Stimulated activated memory B cell treated with anti-CD40 and anti-IgM and Interleukin-4, amounts not matched to agents 10 μg/mL and 1 μg/mL and 100 μg/mL, for 72 hours (primary cell): ENCODE data around the gene CSMD2.

Source experiments
- ATAC-seq: fragments of 150-1000 bp; cut with Tn5 transposase; 2 replicates; pipeline ENCODE4 v1.10.0; 2021
- H3K27ac Mint-ChIP-seq: one replicate; pipeline ENCODE4 v1.8.0; 2022; ENCODE audit warnings: mild to moderate bottlenecking, mixed read lengths
- H3K27me3 Mint-ChIP-seq: one replicate; pipeline ENCODE4 v1.8.0; 2022; ENCODE audit warnings: mixed read lengths
- H3K36me3 Mint-ChIP-seq: one replicate; pipeline ENCODE4 v1.8.0; 2022; ENCODE audit warnings: mixed read lengths
- H3K4me1 Mint-ChIP-seq: one replicate; pipeline ENCODE4 v1.8.0; 2022; ENCODE audit warnings: mixed read lengths
- H3K4me3 Mint-ChIP-seq: one replicate; pipeline ENCODE4 v1.8.0; 2022; ENCODE audit warnings: mild to moderate bottlenecking, moderate library complexity, mixed read lengths
- H3K9me3 Mint-ChIP-seq: one replicate; pipeline ENCODE4 v1.8.0; 2022; ENCODE audit warnings: mixed read lengths

The CSMD2 gene

DNA sequence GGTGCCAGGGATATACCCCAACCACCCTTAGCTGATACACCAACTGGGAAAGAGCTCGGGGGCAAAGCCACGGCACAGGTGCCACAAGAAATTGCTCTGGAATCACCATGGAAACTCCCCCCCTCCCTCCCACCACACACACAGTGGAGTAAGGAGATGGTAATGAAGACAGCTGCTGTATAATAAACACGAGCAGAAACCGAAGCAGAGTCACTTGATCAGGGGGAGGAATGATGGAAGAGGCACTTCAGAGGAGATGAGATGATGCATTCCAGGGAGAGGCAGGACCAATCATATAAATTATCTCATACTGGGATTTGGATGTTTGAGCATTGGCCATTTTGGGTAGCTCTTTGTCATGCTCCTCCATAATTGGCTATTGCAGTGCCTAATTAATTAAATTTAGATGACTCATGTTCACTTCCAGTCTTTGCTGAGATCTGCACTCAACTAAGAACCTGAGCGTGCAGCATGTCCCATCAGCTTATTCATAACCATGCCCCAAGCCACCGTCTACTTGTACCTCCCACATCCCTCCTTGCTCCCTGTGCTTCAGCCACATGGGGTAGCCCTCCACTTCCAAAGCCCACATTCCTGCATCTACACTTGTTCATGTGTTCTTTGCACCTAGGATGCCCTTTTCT is 503.1 kb downstream of the CSMD2 start:
- Mint-ChIP-seq H3K36me3 (no peaks in the 10 kb centered on the region), H3K9me3 (no peaks in the 10 kb centered on the region), H3K27ac (no peak overlapping the region), H3K4me1 (no peaks in the 10 kb centered on the region), H3K4me3 (no peak overlapping the region), H3K27me3 (peaks cover 18% of the 10 kb centered on the region)
- no peak for ATAC-seq

DNA sequence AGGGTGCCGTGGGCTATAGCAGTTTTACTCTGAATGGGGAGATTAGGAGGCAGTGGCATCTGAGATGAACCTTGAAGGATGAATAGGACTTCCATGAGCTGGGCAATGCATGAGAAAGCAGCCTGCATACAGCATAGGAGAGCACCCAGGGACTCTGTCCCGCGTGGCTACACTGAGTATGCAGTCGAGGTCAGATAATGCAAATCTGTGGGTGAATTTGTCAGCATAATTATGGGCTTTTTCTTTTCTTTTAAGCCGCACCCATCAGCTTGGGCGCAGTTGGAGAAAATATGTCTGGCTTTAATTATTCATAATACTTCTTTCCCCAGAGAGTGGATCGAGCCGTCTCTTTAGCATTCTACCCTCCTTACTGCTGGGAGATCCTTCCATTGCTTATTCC is 504.1 kb downstream of the CSMD2 start:
- no peaks in the 10 kb centered on the region for H3K36me3 Mint-ChIP-seq

GRCh38 chr1:33660244-33660643 is 504.8 kb downstream of the CSMD2 start:
- Mint-ChIP-seq H3K9me3 (no peaks in the 10 kb centered on the region), H3K36me3 (no peaks in the 10 kb centered on the region), H3K4me1 (no peaks in the 10 kb centered on the region), H3K27me3 (peaks cover 2% of the 10 kb centered on the region), H3K27ac (no peak overlapping the region), H3K4me3 (no peak overlapping the region)
- no peak for ATAC-seq

More for the DNA sequence above, 504.1 kb downstream of the CSMD2 start:
- peaks cover 9% of the 10 kb centered on the region for H3K27me3 Mint-ChIP-seq
- no peaks in the 10 kb centered on the region for H3K9me3 Mint-ChIP-seq
- no peaks in the 10 kb centered on the region for H3K4me1 Mint-ChIP-seq
- H3K27ac Mint-ChIP-seq, result no peak overlapping the region
- H3K4me3 Mint-ChIP-seq, result no peak overlapping the region
- ATAC-seq, result no peak

GRCh38 chr1:33659641-33660040 is 505.4 kb downstream of the CSMD2 start:
- H3K27me3 Mint-ChIP-seq, result no peaks in the 10 kb centered on the region
- no peaks in the 10 kb centered on the region for H3K4me1 Mint-ChIP-seq
- no peak overlapping the region for H3K27ac Mint-ChIP-seq
- no peak for ATAC-seq
- no peak overlapping the region for H3K4me3 Mint-ChIP-seq
- no peaks in the 10 kb centered on the region for H3K36me3 Mint-ChIP-seq
- H3K9me3 Mint-ChIP-seq, result no peaks in the 10 kb centered on the region

GRCh38 chr1:33657833-33658232 is 507.2 kb downstream of the CSMD2 start:
- Mint-ChIP-seq H3K27me3 (no peaks in the 10 kb centered on the region), H3K4me3 (no peak overlapping the region), H3K4me1 (no peaks in the 10 kb centered on the region), H3K9me3 (no peaks in the 10 kb centered on the region), H3K27ac (no peak overlapping the region), H3K36me3 (no peaks in the 10 kb centered on the region)
- no peak for ATAC-seq

- Mint-ChIP-seq H3K27me3 (no peaks in the 10 kb centered on the region), H3K9me3 (no peaks in the 10 kb centered on the region), H3K36me3 (no peaks in the 10 kb centered on the region), H3K4me3 (no peak overlapping the region), H3K4me1 (no peaks in the 10 kb centered on the region), H3K27ac (no peak overlapping the region)
- no peak for ATAC-seq
These were observed 508.5 kb downstream of the CSMD2 start for GRCh38 chr1:33656467-33657005.

GRCh38 chr1:33655496-33655895 is 509.5 kb downstream of the CSMD2 start:
- H3K9me3 Mint-ChIP-seq, result no peaks in the 10 kb centered on the region
- H3K36me3 Mint-ChIP-seq, result no peaks in the 10 kb centered on the region
- no peak for ATAC-seq
- H3K27ac Mint-ChIP-seq, result no peak overlapping the region
- H3K27me3 Mint-ChIP-seq, result no peaks in the 10 kb centered on the region
- H3K4me3 Mint-ChIP-seq, result no peak overlapping the region
- H3K4me1 Mint-ChIP-seq, result no peaks in the 10 kb centered on the region

GRCh38 chr1:33654267-33654834 is 510.7 kb downstream of the CSMD2 start:
- H3K4me1 Mint-ChIP-seq, result no peaks in the 10 kb centered on the region

DNA sequence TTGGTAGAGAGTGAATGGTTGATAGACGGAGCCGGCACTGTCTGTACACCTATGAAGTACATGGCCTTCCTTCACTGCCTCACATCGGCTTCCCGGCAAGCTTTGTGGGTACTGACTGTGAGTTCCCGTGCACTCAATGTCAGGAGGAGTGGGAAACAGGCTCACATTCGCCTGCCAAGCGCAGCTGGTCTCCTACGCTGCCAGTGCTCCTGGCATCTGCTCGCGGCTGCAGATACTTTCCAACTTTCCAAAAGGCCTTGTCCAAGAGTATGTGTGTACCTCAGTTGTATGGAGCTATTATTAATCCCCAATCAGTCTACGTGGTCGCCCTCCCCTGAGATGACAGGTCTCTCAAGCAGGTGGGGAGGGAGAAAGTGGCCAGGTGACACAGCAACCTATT is 511.8 kb downstream of the CSMD2 start:
- H3K27ac Mint-ChIP-seq, result no peak overlapping the region
- H3K9me3 Mint-ChIP-seq, result no peaks in the 10 kb centered on the region
- H3K4me1 Mint-ChIP-seq, result no peaks in the 10 kb centered on the region
- no peak for ATAC-seq
- H3K4me3 Mint-ChIP-seq, result no peak overlapping the region
- no peaks in the 10 kb centered on the region for H3K27me3 Mint-ChIP-seq
- H3K36me3 Mint-ChIP-seq, result no peaks in the 10 kb centered on the region

More at GRCh38 chr1:33654267-33654834, 510.7 kb downstream of the CSMD2 start:
- Mint-ChIP-seq H3K9me3 (no peaks in the 10 kb centered on the region), H3K4me3 (no peak overlapping the region), H3K36me3 (no peaks in the 10 kb centered on the region), H3K27ac (no peak overlapping the region), H3K27me3 (no peaks in the 10 kb centered on the region)
- ATAC-seq, result no peak

DNA sequence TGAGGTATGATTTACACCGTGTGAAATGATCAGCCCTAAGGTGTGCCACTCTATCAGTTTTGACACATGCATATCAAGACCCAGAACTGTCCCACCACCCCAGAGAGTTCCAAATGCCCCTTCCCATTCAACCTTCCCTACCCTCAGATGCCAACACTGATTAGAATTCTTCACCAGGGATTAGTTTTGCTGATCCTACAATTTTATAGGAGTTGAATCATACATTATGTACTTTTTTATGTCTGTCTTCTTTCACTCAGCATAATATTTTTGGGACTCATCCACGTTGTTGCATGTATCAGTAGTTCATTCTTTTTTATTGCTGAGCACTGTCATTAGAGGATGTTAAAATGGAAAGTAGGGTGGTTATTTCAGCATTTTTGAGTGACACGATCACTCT is 514.3 kb downstream of the CSMD2 start:
- Mint-ChIP-seq H3K9me3 (no peaks in the 10 kb centered on the region), H3K4me3 (no peak overlapping the region), H3K36me3 (no peaks in the 10 kb centered on the region)

GRCh38 chr1:33649759-33650158 is 515.3 kb downstream of the CSMD2 start:
- no peaks in the 10 kb centered on the region for H3K36me3 Mint-ChIP-seq
- ATAC-seq, result no peak
- no peak overlapping the region for H3K27ac Mint-ChIP-seq
- no peaks in the 10 kb centered on the region for H3K4me1 Mint-ChIP-seq
- H3K4me3 Mint-ChIP-seq, result no peak overlapping the region
- H3K27me3 Mint-ChIP-seq, result peaks cover 17% of the 10 kb centered on the region
- no peaks in the 10 kb centered on the region for H3K9me3 Mint-ChIP-seq

More for the DNA sequence above, 514.3 kb downstream of the CSMD2 start:
- Mint-ChIP-seq H3K27me3 (peaks cover 10% of the 10 kb centered on the region), H3K4me1 (no peaks in the 10 kb centered on the region), H3K27ac (no peak overlapping the region)
- ATAC-seq, result no peak

GRCh38 chr1:33643216-33643615 is 521.8 kb downstream of the CSMD2 start:
- H3K9me3 Mint-ChIP-seq, result no peaks in the 10 kb centered on the region
- no peak overlapping the region for H3K4me3 Mint-ChIP-seq
- no peak overlapping the region for H3K27ac Mint-ChIP-seq
- H3K4me1 Mint-ChIP-seq, result no peaks in the 10 kb centered on the region
- no peak for ATAC-seq
- peaks cover 52% of the 10 kb centered on the region for H3K27me3 Mint-ChIP-seq
- no peaks in the 10 kb centered on the region for H3K36me3 Mint-ChIP-seq

- ATAC-seq, result no peak
- no peak overlapping the region for H3K4me3 Mint-ChIP-seq
- no peaks in the 10 kb centered on the region for H3K36me3 Mint-ChIP-seq
- H3K27ac Mint-ChIP-seq, result no peak overlapping the region
- H3K4me1 Mint-ChIP-seq, result no peaks in the 10 kb centered on the region
- H3K9me3 Mint-ChIP-seq, result no peaks in the 10 kb centered on the region
- H3K27me3 Mint-ChIP-seq, result peaks cover 48% of the 10 kb centered on the region
These were observed 523.8 kb downstream of the CSMD2 start for GRCh38 chr1:33641104-33641830.

DNA sequence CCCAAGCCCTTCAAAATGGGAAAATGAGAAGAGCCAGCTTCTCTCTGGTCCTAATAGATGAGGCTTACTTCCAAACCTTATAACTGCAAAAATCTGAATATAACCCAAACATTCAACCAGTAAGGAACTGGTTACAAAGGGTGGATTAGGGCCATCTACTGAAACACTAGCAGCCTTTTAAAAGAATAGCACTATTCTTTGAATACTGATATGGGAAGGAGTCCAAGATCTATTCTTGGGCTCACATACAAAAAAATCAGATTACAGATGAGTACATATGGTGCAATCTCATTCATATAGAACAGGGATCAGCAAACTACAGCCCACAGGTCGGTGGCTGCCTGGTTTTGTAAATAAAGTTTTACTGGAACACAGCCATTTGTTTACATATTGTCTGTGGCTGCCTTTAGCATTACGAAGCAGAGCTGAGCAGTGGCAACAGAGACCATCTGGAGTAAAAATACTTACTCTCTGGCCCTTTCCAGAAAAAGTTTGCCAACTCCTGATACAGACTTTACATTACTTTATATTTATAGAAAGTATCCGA is 524.8 kb downstream of the CSMD2 start:
- ATAC-seq, result no peak
- peaks cover 39% of the 10 kb centered on the region for H3K27me3 Mint-ChIP-seq

GRCh38 chr1:33637846-33638440 is 527.1 kb downstream of the CSMD2 start:
- H3K4me3 Mint-ChIP-seq, result no peak overlapping the region
- no peaks in the 10 kb centered on the region for H3K36me3 Mint-ChIP-seq
- no peak overlapping the region for H3K27ac Mint-ChIP-seq
- H3K27me3 Mint-ChIP-seq, result peaks cover 36% of the 10 kb centered on the region
- peaks cover 10% of the 10 kb centered on the region for H3K4me1 Mint-ChIP-seq
- H3K9me3 Mint-ChIP-seq, result no peaks in the 10 kb centered on the region
- no peak for ATAC-seq

More for the DNA sequence above, 524.8 kb downstream of the CSMD2 start:
- Mint-ChIP-seq H3K4me3 (no peak overlapping the region), H3K27ac (no peak overlapping the region), H3K9me3 (no peaks in the 10 kb centered on the region), H3K4me1 (no peaks in the 10 kb centered on the region), H3K36me3 (no peaks in the 10 kb centered on the region)
